NCI-H2107 (cell line): ENCODE measurements around the gene ROR1.

ENCODE experiments used
- DNase-seq: peaks from one replicate; lab custom pipeline; 2025; lab: John Stamatoyannopoulos, UW

ROR1 gene

DNA sequence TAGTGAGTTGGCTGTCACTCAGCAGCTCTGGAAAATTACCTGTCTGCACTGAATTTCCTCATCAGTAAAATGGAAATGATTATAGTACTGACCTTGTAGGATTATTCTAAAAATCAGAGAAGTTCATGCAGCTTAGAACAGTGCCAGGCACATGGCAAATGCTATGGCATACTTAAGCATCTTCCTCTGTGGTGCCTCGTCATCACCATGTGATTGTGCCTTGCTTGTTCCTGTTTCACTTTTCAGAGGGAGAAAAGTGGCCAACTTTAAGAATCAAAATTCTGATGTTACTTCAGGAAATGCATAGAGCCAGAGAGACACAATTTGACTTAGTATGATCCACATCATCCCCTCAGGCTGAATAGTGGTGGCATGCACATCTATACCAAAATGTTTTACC lies 203.6 kb downstream of the ROR1 start:
- DNase-seq, result no peak

DNA sequence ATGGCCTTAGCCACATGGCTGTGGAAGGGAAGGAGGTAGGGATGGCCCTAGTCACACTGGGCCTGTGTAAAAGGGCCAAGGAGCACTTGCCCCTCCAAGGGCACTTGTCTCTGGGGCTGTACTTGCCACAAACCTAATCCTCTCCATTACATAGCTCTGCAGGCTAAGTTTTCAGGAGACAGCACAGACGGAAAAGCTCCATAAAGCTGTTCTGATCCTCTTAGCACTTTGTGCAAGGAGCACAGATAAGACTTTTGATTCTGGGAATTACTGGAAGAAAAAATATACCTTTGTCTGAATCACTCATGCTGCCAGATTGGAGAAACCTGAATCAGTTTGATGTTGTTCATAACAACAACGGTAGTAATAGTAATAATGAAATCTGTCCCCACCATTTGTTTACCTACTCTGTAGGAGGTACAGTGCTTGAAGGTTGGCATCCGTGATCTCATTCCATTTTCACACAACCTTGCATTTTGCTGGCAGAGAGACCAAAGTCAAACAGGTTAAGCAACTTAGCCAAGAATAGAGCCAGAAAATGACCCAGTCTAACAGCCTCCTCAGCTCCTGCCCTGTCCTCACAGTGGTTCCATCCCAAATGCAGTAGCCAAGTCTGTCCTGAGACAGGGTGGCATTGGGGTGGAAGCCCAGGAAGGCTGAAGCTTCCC lies 207.1 kb downstream of the ROR1 start:
- DNase-seq, result no peak

DNA sequence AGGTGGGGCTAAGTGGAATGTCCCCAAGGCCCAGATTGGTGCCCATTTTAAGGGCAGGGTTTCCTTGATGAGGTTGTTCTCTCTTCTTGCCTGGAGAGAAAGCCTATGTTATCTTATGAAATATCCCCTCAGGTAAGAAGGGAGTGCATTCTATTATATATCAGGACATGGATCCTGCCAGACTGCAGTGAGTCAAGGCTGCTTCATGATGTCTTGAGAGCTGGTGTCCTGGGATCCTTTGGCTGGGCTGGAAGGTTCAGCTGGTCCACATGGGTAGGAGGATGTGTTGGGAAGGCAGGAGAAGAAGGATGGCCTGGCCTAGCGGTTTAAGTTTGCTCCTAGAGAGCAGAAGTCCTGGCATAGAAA lies 207.6 kb downstream of the ROR1 start:
- DNase-seq, result no peak

DNA sequence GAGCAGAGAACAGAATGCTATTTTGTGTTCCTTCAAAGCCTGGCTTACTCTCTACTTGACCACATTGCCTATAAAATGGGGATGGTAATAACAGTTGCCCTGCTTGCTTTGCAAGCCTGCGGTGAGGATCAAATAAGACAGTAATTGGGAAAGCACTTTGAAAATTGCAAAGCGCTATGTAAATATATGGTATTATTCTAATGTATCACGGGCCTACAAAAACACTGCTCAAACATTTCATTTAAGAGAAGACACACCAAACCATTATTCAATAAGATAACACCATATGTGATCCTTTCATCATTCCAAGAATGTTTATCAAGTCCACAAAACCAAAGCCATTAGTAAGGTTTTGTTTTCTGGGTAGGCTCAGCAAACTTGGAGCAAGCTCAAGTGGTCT lies 208.4 kb downstream of the ROR1 start:
- DNase-seq, result no peak

DNA sequence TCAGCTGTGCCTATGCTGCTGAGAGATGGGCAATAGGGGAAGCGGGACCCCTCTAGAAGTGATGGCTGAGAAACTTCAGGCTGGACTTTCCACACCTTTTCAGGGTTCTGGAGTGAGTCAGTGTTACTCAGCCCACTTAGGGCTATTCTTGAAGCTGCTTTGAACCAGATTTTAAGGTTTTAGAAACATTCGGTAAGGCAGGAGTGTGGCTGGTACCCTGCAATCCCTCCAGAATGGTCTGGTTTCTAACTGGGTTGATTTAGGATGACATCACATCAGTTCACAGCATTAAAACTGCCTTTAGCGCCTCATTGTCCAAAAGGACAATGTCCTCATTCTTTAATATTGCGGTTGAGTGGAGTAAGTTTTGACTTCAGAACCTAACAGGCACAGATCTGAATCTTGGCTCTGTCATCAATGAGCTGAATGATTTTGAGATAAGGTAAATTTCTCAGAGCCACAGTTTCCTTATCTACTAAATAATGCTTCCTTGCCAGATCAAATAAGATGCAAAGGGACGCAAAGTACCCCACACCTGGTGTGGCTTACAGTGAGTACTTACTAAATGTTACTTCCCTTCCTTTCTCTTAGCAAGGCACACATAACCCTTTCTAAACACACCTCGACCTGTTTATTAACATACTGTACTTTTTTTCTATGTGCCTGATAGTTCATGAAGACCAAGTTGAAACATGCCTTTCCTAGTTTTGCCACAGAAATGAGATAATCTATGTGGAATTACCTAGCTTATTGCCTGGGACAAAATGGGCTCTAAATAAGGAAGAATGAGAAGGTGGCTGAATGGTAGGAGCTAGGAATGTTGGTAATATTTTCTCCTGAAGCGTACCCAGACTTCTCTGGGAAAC lies 209.8 kb downstream of the ROR1 start:
- no peak for DNase-seq

DNA sequence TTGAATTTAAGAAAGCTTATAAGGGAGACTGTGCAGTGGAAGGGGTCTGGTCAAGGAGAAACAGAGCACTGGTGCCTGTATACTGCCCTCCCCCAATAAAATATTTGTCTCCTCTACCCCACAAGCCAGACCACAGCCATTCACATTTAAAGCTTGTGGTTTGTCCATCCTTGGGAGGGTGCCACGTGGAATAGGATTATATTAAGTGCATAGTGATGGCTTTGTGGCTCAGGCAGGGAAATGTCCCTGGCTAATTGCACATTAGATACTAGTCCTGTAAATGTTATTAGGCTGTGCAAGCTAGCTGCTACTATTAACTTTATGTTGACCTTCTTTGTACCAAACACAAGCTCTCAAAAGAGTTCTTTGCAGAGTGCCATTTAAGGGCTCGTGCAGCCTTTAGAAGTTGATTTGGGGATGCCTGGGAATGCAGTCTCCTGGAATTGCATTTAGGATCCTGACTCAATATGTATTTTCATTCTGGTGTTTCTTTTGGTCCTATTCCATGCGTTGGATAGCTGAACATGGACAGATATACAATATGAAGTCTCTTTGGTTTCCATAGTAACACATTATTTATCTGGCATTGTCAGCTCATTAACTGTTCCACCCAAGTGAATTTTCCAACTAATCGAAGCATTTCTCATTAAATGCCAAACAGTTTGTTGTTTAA lies 210.6 kb downstream of the ROR1 start:
- no peak for DNase-seq

DNA sequence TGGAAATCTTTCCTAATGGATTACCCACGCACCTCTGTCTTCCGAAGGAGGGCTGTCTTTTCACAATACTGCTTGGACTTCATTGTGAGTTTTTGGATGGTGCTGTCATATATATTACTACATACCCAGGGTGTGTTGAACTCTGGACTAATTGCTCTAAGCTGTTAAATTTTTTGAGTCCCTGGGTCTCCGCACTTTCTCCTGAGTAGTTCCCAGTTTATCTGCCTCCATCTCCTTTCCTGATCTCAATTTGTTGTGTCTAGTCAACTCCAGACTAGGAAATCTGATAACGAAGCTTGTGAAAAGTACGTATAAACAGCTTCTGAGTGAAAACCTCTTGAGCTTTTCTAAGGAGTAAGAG lies 211.1 kb downstream of the ROR1 start:
- no peak for DNase-seq

DNA sequence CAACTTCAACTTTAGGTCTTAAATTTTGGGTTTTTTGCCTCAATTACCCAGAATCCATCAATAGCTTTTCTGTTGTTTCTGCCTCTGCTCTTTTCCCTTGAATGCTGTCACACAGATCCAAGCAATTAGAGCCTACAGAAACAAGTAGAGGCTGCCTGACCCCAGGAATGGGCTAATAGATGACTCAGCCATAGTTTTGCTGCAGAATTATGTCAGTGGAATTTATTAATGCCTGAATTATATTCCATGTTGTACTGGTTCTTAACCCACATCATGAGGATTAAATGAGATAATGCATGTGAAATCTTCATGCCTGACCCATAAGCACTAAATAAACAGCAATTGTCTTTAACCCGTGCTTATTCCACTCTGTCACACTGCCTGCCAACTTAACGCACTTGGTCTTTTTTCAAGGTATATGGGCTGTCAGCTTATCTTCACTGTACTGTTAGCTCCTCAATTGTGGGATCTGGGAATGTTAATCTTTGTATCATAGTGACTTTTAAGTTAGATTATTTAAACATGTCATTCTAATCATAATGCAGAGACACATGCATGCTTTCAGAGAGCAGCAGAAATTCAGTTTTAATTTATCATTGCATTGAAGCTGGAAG lies 213.3 kb downstream of the ROR1 start:
- DNase-seq, result no peak

DNA sequence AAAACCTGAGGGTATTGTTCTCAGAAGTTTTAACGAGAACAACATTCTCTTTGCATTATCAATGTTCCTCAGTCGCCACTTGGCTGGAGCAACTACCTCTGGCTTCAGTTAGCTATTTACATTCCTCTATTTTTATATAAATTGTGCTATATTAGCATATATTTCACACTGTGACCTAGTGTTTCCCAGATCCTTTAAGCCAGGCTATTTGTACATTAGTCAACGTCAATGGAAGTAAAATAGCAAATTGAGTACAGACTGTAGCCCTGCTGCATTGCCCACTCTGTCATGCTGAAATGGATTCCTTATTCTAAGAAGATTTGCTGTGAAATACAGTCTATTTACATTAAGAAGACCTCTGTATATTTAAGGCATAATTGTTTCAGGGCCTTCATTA lies 213.8 kb downstream of the ROR1 start:
- DNase-seq, result no peak

DNA sequence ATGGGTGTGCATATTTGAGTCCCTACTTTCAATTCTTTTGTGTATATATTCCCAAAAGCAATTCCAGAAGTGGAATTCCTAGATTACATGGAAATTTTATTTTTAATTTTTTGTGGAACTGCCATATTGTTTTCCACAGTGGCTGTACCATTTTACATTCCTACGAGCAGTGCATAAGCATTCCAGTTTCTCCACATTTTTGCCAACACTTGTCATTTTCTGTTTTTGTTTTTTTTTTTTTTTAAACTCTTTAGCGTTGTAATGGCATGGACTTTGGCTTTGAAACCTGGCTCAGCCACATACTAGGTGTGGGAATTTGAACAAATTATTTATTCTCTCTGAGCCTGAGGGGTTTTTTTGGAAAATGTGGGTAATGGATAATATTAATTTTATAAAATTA lies 215.1 kb downstream of the ROR1 start:
- DNase-seq, result no peak

DNA sequence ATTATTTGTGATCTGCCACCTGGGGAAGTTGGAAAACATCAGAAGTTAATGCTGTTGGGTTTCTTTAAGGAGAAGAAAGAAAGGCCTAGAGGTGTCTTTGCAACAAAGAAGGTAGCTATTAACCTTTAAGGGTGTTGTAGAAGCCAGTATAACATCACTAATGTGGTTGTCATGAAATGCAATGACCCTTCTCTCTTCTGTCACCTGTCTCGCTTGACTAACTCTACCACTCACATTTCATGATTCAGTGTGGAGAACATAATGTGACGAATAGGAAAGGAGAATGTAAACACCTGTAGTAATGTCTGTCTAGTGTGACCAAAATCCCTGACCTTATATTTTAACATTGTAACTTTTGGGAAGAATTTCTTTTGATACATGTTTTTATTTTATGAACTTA lies 217.9 kb downstream of the ROR1 start:
- DNase-seq, result peak; percentile 18

DNA sequence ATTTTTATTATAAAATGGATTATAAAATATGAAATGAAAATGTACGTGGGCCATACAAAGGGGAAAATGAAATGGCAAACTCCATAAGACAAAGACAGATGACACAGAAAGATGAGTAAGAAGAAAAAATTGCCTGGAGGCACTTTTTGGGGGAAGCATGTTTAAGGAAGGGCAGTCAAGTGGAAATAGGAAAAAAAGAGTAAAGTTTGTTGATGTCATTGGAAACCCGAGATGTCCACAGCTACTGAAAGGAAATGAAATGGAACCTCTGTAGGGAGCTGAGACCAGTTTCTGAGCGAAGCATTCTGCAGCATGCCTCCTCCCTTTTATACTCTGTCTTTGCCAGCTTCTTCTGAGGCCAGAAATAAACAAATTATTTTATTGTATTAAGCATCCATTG lies 226.2 kb downstream of the ROR1 start:
- no peak for DNase-seq

DNA sequence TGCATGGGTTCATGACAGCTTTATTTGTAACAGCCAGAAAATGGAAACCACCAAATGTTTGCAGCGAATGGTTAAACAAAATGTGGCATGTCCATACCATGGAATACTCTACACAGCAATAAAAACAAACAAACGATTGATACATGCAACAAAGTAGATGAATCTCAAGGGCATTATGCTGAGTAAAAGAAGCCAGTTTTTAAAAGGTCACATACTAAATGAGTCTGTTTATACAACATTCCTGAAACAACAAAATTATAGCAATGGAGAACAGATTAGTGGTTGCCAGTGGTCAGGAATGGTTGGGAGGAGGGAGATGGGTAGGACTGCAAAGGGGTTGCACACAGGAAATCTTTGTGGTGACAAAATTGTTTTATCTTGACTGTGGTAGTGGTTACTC lies 227.2 kb downstream of the ROR1 start:
- DNase-seq, result no peak

DNA sequence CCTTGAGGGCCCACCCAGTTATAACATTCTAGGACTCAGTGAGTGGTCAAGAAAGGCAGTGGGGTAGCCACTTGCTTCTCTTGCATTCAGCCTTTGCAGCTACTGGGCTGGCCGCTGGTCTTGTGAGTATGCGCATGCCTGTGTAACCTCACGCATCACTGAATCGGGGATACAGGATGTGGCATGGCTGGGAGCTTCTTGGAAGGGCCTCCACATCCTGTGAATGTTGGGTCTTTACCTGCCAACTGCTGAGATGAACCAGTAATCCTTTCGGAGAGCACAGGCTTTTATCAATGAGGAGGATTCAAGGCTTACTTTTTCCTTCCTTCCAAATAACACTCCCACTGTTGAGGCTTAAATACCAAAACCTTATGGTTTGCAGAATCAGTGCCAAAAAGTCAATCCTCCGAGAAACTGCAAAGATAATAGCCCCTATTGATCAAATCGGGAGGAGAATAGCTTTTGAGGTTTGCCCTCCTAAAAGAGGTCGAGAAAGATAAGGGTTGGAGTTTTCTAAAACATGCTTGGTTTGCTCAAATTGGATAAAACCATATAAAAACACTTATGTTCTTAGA lies 230.7 kb downstream of the ROR1 start:
- no peak for DNase-seq

DNA sequence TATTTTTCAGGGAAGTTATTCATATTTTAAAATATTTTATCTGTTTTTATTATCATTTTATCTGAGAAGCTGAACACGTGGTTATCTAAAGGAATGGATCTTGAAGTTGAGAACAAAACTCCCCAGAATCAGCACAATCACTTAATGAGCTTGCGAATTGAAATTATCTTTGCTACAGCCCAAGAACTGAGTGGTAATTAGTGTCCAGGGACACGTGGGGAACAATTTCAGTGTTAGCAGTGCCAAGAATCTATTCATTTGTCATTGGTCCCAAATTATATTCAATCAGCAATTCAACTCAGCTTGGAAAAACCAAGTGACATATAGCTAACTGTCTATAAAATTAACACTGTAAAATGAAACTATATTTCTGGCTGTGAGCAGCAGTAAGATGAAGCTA lies 232.0 kb downstream of the ROR1 start:
- no peak for DNase-seq

DNA sequence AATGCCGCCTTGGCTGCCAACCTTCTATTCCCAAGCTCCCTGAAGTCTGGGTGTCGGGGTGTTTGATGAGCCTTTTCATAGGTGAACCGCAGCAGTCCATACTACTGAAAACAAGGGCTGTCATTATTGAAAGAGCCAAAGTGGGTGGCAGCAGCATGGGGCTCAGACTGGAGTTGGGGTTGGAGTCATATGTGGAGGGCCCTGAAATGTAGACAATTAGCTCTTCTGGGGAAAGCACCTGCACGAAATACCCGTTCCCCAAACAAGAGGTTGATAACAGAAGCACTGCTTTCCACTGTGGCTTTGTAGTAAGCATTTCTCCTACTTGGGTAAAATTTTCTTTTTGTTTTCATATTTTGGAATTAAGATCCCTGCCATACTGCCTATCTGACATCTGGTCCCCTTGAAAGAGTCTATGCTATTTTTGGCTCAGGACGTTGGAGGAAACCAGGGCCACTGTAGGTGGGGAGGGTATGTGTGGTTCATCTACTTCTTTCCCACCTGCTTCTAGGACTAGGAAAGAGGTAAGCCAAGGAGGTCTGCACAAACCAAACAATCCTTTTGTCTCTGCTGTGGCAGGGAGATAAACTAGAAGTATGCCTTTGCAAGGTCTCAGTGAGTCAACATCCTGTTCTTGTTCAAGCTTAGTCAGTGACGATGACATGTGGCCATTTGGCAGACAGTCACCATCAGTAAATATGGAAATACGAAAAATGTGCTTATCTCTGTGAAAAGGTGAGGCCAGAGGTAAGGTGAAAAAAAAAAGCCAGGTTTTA lies 232.6 kb downstream of the ROR1 start:
- no peak for DNase-seq

DNA sequence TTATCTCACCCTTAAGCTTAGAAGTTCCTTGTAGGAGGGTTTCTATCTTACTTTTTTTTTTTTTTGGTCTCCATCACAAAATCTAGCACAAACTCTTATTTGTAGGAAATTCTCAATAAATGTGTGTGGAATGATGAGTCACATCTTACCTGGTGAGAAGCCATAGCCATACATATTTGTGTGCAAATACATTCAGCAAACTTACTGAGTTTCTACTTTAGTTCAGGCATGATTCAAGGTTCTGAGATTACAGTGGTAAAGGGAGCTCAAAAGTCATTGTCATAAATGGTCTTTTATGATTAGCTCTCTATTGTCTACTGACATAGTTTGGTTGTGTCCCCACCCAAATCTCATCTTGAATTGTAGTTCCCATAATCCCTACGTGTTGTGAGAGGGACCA lies 236.5 kb downstream of the ROR1 start:
- no peak for DNase-seq

DNA sequence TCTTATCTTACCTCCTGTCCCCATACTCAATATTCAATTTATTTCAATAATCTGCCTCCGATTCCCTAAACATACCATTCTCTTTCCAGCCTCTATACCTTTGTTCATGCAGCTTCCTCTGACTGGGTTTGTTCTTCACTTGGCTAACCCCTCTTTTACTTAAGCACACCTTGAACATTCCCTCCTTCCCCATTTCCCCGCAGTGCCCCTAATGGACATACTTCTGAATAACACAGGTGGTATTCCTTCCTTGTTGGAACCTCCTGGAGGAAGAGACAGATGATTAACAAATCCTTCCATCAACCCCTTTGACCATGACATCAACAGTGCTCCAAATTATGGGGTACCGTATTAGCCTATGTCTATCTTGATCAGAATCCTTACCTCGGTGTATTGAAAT lies 239.6 kb downstream of the ROR1 start:
- no peak for DNase-seq

DNA sequence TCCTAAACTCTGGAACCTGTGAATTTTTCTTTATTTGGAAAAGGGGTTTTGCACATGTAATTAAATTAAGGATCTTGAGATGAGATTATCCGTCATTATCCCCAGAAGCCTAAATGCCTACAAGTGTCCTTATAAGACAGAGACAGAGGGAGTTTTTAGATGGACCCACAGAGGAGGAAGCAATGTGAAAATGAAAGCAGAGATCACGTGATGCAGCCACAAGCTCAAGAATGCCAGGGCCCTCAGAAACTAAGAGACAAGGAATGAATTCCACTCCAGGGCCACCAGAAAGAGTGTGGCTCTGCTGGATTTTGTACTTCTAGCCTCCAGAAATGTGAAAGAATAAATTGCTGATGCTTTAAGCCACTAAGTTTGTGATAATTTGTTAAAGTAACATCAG lies 246.0 kb downstream of the ROR1 start:
- DNase-seq, result no peak

DNA sequence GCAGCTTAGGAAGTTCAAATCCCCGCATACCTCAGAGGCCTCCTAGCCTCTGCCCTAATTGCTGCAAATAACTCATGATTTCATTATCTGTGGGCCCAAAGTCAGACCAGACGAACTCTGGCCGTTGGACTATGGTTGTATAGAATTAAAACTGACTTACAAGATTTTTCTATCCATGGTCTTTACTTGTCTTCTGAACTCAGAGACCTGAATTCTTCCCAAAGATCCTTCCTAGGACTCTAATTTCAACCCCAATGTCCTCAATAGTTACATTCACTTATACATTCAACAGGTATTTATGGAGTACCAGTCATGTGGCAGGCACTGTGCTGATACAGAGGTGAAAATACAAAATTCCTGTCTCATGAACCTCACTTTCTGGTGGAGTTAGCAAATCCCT lies 247.2 kb downstream of the ROR1 start:
- DNase-seq, result no peak

DNA sequence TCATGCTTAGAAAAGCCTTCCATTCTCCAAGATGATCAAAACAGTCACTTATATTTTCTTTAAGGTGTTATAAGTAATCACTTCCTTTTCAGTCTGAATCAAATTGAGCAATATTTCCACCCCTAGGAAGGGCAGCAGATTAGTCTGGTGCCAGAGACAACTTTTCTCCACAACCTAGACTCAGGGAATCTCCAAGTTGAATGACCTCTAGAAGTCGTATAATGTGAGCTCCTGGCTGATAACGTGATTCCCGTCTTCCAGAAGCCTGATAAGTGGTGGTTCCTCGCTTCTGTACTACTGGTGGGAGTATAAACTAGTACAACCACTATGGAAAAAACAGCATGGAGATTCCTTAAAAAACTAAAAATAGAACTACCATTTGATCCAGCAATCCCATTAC lies 251.2 kb downstream of the ROR1 start:
- DNase-seq, result no peak

DNA sequence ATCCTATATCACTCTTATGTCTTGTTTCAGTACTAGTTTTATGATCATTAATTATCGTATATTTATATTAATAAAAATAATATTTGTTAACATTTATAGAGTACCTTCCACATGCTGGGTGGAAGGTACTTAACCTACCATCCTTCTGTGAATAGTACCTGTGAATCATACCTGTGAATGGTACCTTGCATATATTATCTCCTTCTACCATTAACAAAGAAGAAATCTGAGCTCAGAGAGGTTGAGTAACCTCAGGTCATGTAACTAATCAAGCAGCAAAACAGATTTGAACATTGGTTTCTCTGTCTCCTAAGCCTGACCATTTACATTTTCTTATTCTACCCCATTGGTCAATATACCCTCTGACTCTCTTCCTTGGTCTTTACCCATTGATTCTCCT lies 255.2 kb downstream of the ROR1 start:
- no peak for DNase-seq
